COLO829 (cell line): ENCODE data around the gene UMOD.

ENCODE experiments used
- DNase-seq: peaks from one replicate; pipeline ENCODE4 v3.0.0; 2012; ENCODE audit warnings: low spot score

The UMOD gene

GRCh38 chr16:20352615-20353014, at the start of gene UMOD:
Gene UMOD (minus strand): TSS chr16:20352715. CDS start chr16:20350737, 1,978 bp downstream.
- DNase-seq = no peak

- no peak for DNase-seq
Observed at GRCh38 chr16:20401475-20402016, 49.0 kb upstream of the UMOD start.

GRCh38 chr16:20401066-20401465, 48.6 kb upstream of the UMOD start:
- no peak for DNase-seq

GRCh38 chr16:20399185-20399584, 46.7 kb upstream of the UMOD start:
- no peak for DNase-seq

- no peak for DNase-seq
Observed at GRCh38 chr16:20398603-20399002, 46.1 kb upstream of the UMOD start.

- DNase-seq = no peak
Observed at GRCh38 chr16:20397468-20398074, 45.1 kb upstream of the UMOD start.

- DNase-seq = no peak
Observed at GRCh38 chr16:20396846-20397467, 44.4 kb upstream of the UMOD start.

GRCh38 chr16:20395946-20396345, 43.4 kb upstream of the UMOD start:
- no peak for DNase-seq

GRCh38 chr16:20393801-20394577, 41.5 kb upstream of the UMOD start:
- no peak for DNase-seq

- no peak for DNase-seq
Observed at GRCh38 chr16:20391045-20391444, 38.5 kb upstream of the UMOD start.

GRCh38 chr16:20388854-20389253, 36.3 kb upstream of the UMOD start:
- no peak for DNase-seq

- DNase-seq = no peak
Observed at GRCh38 chr16:20387978-20388377, 35.5 kb upstream of the UMOD start.

GRCh38 chr16:20385844-20386832, 33.6 kb upstream of the UMOD start:
- DNase-seq = peak; percentile 62

- DNase-seq = peak; percentile 58
Observed at GRCh38 chr16:20383106-20384029, 30.9 kb upstream of the UMOD start.

GRCh38 chr16:20382202-20382948, 29.9 kb upstream of the UMOD start:
- DNase-seq = no peak

- DNase-seq = no peak
Observed at GRCh38 chr16:20380782-20381181, 28.3 kb upstream of the UMOD start.

GRCh38 chr16:20377181-20377580, 24.7 kb upstream of the UMOD start:
- no peak for DNase-seq

GRCh38 chr16:20372701-20373100, 20.2 kb upstream of the UMOD start:
- DNase-seq = no peak

- DNase-seq = no peak
Observed at GRCh38 chr16:20369452-20370054, 17.0 kb upstream of the UMOD start.
